Kidney epithelial cell (primary cell): Measurements from ENCODE around the gene SLC6A5. TPM values are rescaled to one million over a fixed set of nuclear protein-coding genes. Genes with fewer than 3 reads are reported as not detected.

ENCODE experiments used
- DNase-seq: peaks from one replicate; pipeline ENCODE4 v3.0.0-alpha.2; 2010; ENCODE audit warnings: low read depth
- H3K27me3 ChIP-seq: 2 replicates; pipeline ENCODE4 v1.6.0; 2011; ENCODE audit warnings: low read length; ENCODE audit not compliant: control insufficient read depth, insufficient read depth
- H3K36me3 ChIP-seq: 2 replicates; pipeline ENCODE4 v1.5.1; 2011; ENCODE audit warnings: low read length; ENCODE audit not compliant: control insufficient read depth, insufficient read depth
- H3K4me3 ChIP-seq: 2 replicates; pipeline ENCODE4 v1.5.1; 2011; ENCODE audit warnings: low read depth, mild to moderate bottlenecking, control low read depth, low read length
- total RNA-seq: library from RNA; depleted of rRNA; stranded (reverse); fragments of >200 nt; gene quantifications from 2 replicates; pipeline ENCODE4 v1.2.3, GENCODE V29; 2015
- TF ChIP-seq, protein P1 (sequence below): IDR thresholded peaks from 2 replicates; pipeline ENCODE4 v1.5.1; 2011; ENCODE audit warnings: mild to moderate bottlenecking, moderate library complexity, low read length, control low read depth, inconsistent platforms; ENCODE audit not compliant: insufficient read depth, poor library complexity, severe bottlenecking

SLC6A5 gene
- total RNA-seq, 1 donor from 2014 or later, result not detected

DNA sequence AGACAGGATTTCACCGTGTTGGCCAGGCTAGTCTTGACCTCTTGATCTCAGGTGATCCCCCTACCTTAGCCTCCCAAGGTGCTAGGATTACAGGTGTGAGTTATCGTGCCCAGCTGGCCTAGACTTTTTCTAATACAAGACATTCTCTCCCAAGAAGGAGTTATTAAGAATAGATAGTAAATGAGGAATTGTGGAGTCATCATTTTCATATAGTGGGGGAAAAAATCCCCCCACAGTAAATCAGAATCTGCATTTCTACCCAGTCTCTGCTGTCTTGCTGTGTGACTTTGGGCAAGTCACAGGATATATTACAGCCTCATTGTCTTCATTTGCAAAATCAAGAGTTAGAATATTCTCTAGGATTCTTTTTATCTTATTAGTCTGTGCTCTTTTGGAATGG is 21.6 kb downstream of the SLC6A5 start:
- Histone ChIP-seq H3K4me3 (no peak overlapping the region), H3K27me3 (no peaks in the 10 kb centered on the region), H3K36me3 (no peaks in the 10 kb centered on the region)
- DNase-seq, result no peak
- TF ChIP-seq, protein P1, sequence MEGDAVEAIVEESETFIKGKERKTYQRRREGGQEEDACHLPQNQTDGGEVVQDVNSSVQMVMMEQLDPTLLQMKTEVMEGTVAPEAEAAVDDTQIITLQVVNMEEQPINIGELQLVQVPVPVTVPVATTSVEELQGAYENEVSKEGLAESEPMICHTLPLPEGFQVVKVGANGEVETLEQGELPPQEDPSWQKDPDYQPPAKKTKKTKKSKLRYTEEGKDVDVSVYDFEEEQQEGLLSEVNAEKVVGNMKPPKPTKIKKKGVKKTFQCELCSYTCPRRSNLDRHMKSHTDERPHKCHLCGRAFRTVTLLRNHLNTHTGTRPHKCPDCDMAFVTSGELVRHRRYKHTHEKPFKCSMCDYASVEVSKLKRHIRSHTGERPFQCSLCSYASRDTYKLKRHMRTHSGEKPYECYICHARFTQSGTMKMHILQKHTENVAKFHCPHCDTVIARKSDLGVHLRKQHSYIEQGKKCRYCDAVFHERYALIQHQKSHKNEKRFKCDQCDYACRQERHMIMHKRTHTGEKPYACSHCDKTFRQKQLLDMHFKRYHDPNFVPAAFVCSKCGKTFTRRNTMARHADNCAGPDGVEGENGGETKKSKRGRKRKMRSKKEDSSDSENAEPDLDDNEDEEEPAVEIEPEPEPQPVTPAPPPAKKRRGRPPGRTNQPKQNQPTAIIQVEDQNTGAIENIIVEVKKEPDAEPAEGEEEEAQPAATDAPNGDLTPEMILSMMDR, result no peak

DNA sequence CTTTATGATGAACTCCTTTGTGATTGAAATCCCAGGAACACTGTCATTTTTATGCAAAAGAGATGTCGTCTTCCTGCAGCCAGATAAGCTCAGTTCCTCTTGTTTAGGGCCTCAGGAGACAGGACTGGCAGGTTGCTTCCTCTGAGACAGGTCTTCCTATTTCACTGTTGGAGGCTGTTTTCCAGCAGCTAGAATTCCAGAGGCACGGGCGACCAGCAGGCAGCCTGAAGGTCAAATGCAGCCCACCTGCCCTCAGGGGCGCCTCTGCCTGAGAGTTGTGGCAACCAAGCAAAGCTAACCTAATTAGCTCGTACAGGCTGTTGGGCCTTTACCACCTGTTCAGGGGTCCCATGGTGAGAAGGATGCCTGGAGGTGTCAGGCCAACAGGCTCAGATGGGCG is 22.3 kb downstream of the SLC6A5 start:
- Histone ChIP-seq H3K36me3 (no peaks in the 10 kb centered on the region), H3K4me3 (no peak overlapping the region), H3K27me3 (no peaks in the 10 kb centered on the region)
- TF ChIP-seq, protein P1, result no peak
- DNase-seq, result no peak

DNA sequence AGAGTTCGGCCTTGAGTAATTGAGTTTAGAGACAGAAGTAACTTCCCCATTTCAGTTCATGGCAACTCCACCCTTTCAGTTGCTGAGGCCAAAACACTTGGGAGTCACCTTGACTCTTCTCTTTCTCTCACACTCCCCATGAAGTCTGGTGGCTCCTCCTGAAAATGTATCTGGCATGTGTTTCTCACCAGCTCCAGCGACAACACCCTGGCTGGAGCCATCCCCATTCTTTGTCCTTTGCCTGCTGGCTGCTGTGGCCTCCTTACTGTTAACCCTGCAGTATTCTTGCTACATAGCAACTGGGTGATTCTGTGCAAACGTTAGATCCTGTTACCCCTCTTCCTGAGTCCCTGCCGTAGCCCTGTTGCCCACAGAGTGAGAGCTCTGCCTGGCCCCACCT is 23.8 kb downstream of the SLC6A5 start:
- no peak for DNase-seq
- no peak overlapping the region for H3K4me3 ChIP-seq
- TF ChIP-seq, protein P1, result no peak

DNA sequence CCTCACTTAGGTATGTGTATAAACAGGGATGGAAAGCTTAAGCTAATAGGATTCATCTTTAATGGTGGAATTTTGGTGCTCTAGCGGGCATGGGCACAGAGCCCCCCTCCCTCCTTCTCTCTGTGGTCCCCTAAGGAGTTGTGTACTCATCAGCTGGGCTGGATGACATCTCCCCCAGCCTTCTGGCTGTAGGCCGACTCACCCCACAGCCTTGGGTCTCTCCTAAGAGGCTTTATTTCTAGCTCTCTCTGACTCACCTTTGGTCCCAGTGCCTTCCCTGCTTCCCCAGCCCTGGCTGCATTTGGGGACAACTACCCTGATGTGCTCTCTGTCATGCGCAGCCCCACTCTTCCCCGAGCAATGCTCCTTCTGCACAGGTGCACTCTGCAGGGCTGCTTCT is 26.9 kb downstream of the SLC6A5 start:
- TF ChIP-seq, protein P1, result no peak
- Histone ChIP-seq H3K4me3 (no peak overlapping the region), H3K27me3 (no peaks in the 10 kb centered on the region), H3K36me3 (no peaks in the 10 kb centered on the region)
- DNase-seq, result no peak

More for the DNA sequence above, 23.8 kb downstream of the SLC6A5 start:
- Histone ChIP-seq H3K36me3 (no peaks in the 10 kb centered on the region), H3K27me3 (no peaks in the 10 kb centered on the region)

DNA sequence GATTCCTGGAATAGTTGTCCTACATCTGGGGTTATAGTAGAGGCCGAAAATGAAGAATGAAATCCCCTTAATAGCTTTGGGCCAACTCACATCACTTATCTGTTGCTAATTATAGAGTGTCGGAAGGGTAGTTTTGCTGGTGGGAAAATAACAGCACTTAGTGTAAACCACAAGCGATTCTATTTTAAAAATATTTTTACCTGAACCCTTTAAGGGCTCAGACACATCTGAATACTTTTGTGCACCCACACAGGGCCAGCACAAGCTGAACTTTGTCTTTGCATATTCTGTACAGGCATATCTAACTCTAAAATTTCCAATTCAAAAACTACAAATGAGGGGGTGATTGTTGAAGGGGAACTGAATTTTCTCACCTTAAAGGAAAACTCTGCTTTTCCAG is 27.6 kb downstream of the SLC6A5 start:
- no peak for DNase-seq
- no peak overlapping the region for H3K4me3 ChIP-seq
- H3K36me3 ChIP-seq, result no peaks in the 10 kb centered on the region
- TF ChIP-seq, protein P1, result no peak
- no peaks in the 10 kb centered on the region for H3K27me3 ChIP-seq

DNA sequence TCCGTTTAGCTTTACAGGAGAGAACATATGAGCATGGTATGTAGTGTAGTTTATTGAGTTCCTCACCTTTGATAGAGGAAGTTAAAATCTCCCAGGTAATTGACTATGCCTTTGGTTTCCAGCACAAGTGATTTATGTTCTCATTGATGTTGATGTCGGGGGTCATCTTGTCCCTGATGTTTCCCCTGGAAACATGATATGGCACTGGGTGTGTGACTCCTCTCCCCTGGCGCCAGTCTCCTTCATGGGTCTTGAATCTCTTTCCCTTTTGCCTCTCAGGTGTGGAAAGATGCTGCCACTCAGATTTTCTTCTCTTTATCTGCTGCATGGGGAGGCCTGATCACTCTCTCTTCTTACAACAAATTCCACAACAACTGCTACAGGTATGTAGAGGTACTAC is 28.3 kb downstream of the SLC6A5 start:
- no peak for DNase-seq
- Histone ChIP-seq H3K36me3 (no peaks in the 10 kb centered on the region), H3K4me3 (no peak overlapping the region), H3K27me3 (no peaks in the 10 kb centered on the region)
- TF ChIP-seq, protein P1, result no peak
